Left lung (tissue), 10 donors: ENCODE data around the gene CD79A. TPM values are rescaled to one million over a fixed set of nuclear protein-coding genes. Genes with fewer than 3 reads are reported as not detected.
A peak's percentile ranks its signal among the peaks of the same experiment; 100 is the strongest.

Source experiments
- ATAC-seq: fragments of 200-7000 bp; cut with Tn5 transposase; one replicate; pipeline ENCODE4 v1.9.1; 2020; ENCODE audit warnings: moderate library complexity
- DNase-seq, 4 donors: peaks; one replicate each; pipeline ENCODE4 v3.0.0-alpha.2; 2013 to 2020
- H3K27ac ChIP-seq, 2 donors: fragments of 200-600 bp; sonication (generic) in 1 of 2; one replicate each; pipeline versions ENCODE4 v1.5.0 to v1.8.0; 2020 to 2021
- H3K27me3 ChIP-seq, 2 donors: fragments of 200-600 bp; sonication (generic) in 1 of 2; one replicate each; pipeline versions ENCODE4 v1.5.0 to v1.8.0; 2020 to 2021
- H3K36me3 ChIP-seq, 2 donors: fragments of 200-600 bp; sonication (generic) in 1 of 2; one replicate each; pipeline versions ENCODE4 v1.5.0 to v1.8.0; 2020 to 2021
- H3K4me1 ChIP-seq, 2 donors: fragments of 200-600 bp; one replicate each; pipeline ENCODE4 v1.8.0; 2021
- H3K4me3 ChIP-seq, 2 donors: fragments of 200-600 bp; sonication (generic) in 1 of 2; one replicate each; pipeline versions ENCODE4 v1.5.0 to v1.8.0; 2020 to 2021; ENCODE audit warnings: mild to moderate bottlenecking in 1 of 2
- H3K9me3 ChIP-seq, 2 donors: fragments of 200-600 bp; sonication (generic) in 1 of 2; one replicate each; pipeline versions ENCODE4 v1.5.0 to v1.8.0; 2020 to 2021
- CTCF ChIP-seq, 2 donors: fragments of 200-600 bp; sonication (generic) in 1 of 2; IDR thresholded peaks; one replicate each; pipeline versions ENCODE4 v1.5.0 to v1.8.0; 2021; ENCODE audit warnings: antibody characterized with exemption in 2 of 2
- intact Hi-C, 2 donors: fragments of 100-400 bp; cut with DNase I; formaldehyde crosslinking; loops; one replicate each; pipeline versions ENCODE4 v1.11.2 to v1.14.2; 2022
- polyA plus RNA-seq, 6 donors: library from polyadenylated mRNA; unstranded; fragments of 120-200 nt; gene quantifications; one replicate each; pipeline ENCODE4 v1.2.1, GENCODE V29; 2013; ENCODE audit not compliant: insufficient read length in 6 of 6
- total RNA-seq, 2 donors: library from RNA; stranded (reverse); fragmentation: NEBNext Ultra II Directional; extraction: Animal tissue kit (Norgen Biotek cat#: 25700); gene quantifications; one replicate each; pipeline ENCODE4 v1.2.1, GENCODE V29; 2021
- donor health status: DM: no; HTN: yes; CAD: no.
- donor health status: DM: no; HTN: no; CAD: no.

The CD79A gene
- total and polyA plus RNA-seq, 8 donors = 0.51 to 2.3 (median 1.2) TPM

- ATAC-seq = no peak
- Histone ChIP-seq H3K4me1 (peaks cover 19 to 67% of the 10 kb centered on the region in 2 donors), H3K36me3 (peaks cover 4 to 61% of the 10 kb centered on the region in 2 donors), H3K27me3 (no peaks in the 10 kb centered on the region), H3K27ac (no peak overlapping the region), H3K4me3 (peak overlapping the region in 1 of 2 donors; percentile 96), H3K9me3 (no peaks in the 10 kb centered on the region)
- DNase-seq = no peak
- TF ChIP-seq CTCF (IDR thresholded peaks at IDR 0.05) = no peak
- intact Hi-C loops = loop anchor here in 1 of 2 donors (10.0 kb wide), 1 partner anchor 73 kb away; no protein-coding TSS in a partner anchor
Observed at GRCh38 chr19:41861846-41862245, 15.2 kb upstream of the CD79A start.

- no peak for TF ChIP-seq CTCF (IDR thresholded peaks at IDR 0.05)
- H3K36me3 ChIP-seq = peaks cover 4 to 68% of the 10 kb centered on the region in 2 donors
- intact Hi-C loops = loop anchor here in 1 of 2 donors (10.0 kb wide), 1 partner anchor 72 kb away; no protein-coding TSS in a partner anchor
- H3K27ac ChIP-seq = no peak overlapping the region
- H3K9me3 ChIP-seq = no peaks in the 10 kb centered on the region
- peak overlapping the region in 1 of 2 donors; percentile 96 for H3K4me3 ChIP-seq
- DNase-seq = no peak
- no peaks in the 10 kb centered on the region for H3K27me3 ChIP-seq
- H3K4me1 ChIP-seq = peaks cover 19 to 74% of the 10 kb centered on the region in 2 donors
- no peak for ATAC-seq
Observed at GRCh38 chr19:41862445-41862986, 14.6 kb upstream of the CD79A start.

GRCh38 chr19:41863209-41863931, 13.7 kb upstream of the CD79A start:
- peak overlapping the region in 1 of 2 donors; percentile 96 for H3K4me3 ChIP-seq
- no peak overlapping the region for H3K27ac ChIP-seq
- no peak for TF ChIP-seq CTCF (IDR thresholded peaks at IDR 0.05)
- H3K9me3 ChIP-seq = no peaks in the 10 kb centered on the region
- H3K36me3 ChIP-seq = peaks cover 4 to 76% of the 10 kb centered on the region in 2 donors
- DNase-seq = no peak
- no peaks in the 10 kb centered on the region for H3K27me3 ChIP-seq
- intact Hi-C loops = loop anchor here in 1 of 2 donors (10.0 kb wide), 1 partner anchor 71 kb away; no protein-coding TSS in a partner anchor
- ATAC-seq = no peak
- H3K4me1 ChIP-seq = peaks cover 26 to 82% of the 10 kb centered on the region in 2 donors

GRCh38 chr19:41864374-41864773, 12.7 kb upstream of the CD79A start:
- no peaks in the 10 kb centered on the region for H3K27me3 ChIP-seq
- peaks cover 5 to 86% of the 10 kb centered on the region in 2 donors for H3K36me3 ChIP-seq
- ATAC-seq = no peak
- H3K4me1 ChIP-seq = peaks cover 34 to 87% of the 10 kb centered on the region in 2 donors
- H3K4me3 ChIP-seq = no peak overlapping the region
- H3K27ac ChIP-seq = no peak overlapping the region
- intact Hi-C loops = loop anchor here in 1 of 2 donors (10.0 kb wide), 1 partner anchor 70 kb away; no protein-coding TSS in a partner anchor
- no peak for TF ChIP-seq CTCF (IDR thresholded peaks at IDR 0.05)
- no peaks in the 10 kb centered on the region for H3K9me3 ChIP-seq
- no peak for DNase-seq

- DNase-seq (no peak), ATAC-seq (no peak)
- peaks cover 35 to 98% of the 10 kb centered on the region in 2 donors for H3K4me1 ChIP-seq
- no peak for TF ChIP-seq CTCF (IDR thresholded peaks at IDR 0.05)
- intact Hi-C loops = loop anchor here in 1 of 2 donors (10.0 kb wide), 1 partner anchor 69 kb away; no protein-coding TSS in a partner anchor
- H3K36me3 ChIP-seq = peaks cover 6 to 99% of the 10 kb centered on the region in 2 donors
- H3K27ac ChIP-seq = peak overlapping the region in 1 of 2 donors; percentile 33
- H3K27me3 ChIP-seq = no peaks in the 10 kb centered on the region
- no peaks in the 10 kb centered on the region for H3K9me3 ChIP-seq
- no peak overlapping the region for H3K4me3 ChIP-seq
Observed at GRCh38 chr19:41866284-41866683, 10.8 kb upstream of the CD79A start.
